ENCODE measurements around the gene MTCH1. TPM values are rescaled to one million over a fixed set of nuclear protein-coding genes. Genes with fewer than 3 reads are reported as not detected.

The MTCH1 gene
- total RNA-seq, 2 donors from 2014 or later: 237 to 273 TPM

DNA sequence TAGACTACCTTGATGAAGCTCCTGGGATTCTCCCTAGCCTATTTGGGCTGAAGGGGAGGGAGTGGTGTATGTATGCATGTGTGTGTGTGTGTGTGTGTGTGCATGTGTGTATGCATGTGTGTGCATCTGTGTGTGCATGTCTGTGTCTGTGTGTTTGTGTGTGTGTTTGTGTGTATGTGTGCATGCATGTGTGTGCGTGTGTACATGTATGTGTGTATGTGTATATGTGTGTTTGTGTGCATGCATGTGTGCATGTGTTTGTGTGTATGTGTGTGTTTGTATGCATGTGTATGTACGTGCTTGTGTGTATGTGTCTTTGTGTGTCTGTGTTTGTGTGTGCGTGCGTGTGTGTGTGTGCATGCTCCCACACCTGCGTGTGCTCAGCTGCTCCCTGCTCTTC lies 34.8 kb upstream of the MTCH1 start:
- ATAC-seq (ENCODE audit: insufficient number of reproducible peaks, low FRiP score, low read depth): no peak

GRCh38 chr6:37020381-37020780 lies 34.4 kb upstream of the MTCH1 start:
- TF ChIP-seq, protein P1, sequence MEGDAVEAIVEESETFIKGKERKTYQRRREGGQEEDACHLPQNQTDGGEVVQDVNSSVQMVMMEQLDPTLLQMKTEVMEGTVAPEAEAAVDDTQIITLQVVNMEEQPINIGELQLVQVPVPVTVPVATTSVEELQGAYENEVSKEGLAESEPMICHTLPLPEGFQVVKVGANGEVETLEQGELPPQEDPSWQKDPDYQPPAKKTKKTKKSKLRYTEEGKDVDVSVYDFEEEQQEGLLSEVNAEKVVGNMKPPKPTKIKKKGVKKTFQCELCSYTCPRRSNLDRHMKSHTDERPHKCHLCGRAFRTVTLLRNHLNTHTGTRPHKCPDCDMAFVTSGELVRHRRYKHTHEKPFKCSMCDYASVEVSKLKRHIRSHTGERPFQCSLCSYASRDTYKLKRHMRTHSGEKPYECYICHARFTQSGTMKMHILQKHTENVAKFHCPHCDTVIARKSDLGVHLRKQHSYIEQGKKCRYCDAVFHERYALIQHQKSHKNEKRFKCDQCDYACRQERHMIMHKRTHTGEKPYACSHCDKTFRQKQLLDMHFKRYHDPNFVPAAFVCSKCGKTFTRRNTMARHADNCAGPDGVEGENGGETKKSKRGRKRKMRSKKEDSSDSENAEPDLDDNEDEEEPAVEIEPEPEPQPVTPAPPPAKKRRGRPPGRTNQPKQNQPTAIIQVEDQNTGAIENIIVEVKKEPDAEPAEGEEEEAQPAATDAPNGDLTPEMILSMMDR (IDR thresholded peaks at IDR 0.05): no peak
- no peak for DNase-seq (ENCODE audit: low spot score)
- H3K27ac ChIP-seq: no peak overlapping the region
- no peaks in the 10 kb centered on the region for H3K27me3 ChIP-seq (replicated peaks; ENCODE audit: insufficient read depth)
- no peak overlapping the region for H3K4me3 ChIP-seq
- no peaks in the 10 kb centered on the region for H3K9me3 ChIP-seq
- H3K4me1 ChIP-seq (ENCODE audit: control insufficient read depth in 1 of 2, low read depth in 2 of 2): peaks cover 0 to 14% of the 10 kb centered on the region in 2 donors
- no peak for ATAC-seq (ENCODE audit: insufficient number of reproducible peaks, low FRiP score, low read depth)
- H3K36me3 ChIP-seq: no peaks in the 10 kb centered on the region

More for the DNA sequence above, 34.8 kb upstream of the MTCH1 start:
- H3K27ac ChIP-seq: no peak overlapping the region
- H3K4me1 ChIP-seq (ENCODE audit: control insufficient read depth in 1 of 2, low read depth in 2 of 2): peaks cover 0 to 14% of the 10 kb centered on the region in 2 donors
- no peaks in the 10 kb centered on the region for H3K27me3 ChIP-seq (replicated peaks; ENCODE audit: insufficient read depth)
- H3K36me3 ChIP-seq: no peaks in the 10 kb centered on the region
- H3K4me3 ChIP-seq: no peak overlapping the region
- no peaks in the 10 kb centered on the region for H3K9me3 ChIP-seq
- TF ChIP-seq, protein P1 (IDR thresholded peaks at IDR 0.05): no peak
- DNase-seq (ENCODE audit: low spot score): no peak

DNA sequence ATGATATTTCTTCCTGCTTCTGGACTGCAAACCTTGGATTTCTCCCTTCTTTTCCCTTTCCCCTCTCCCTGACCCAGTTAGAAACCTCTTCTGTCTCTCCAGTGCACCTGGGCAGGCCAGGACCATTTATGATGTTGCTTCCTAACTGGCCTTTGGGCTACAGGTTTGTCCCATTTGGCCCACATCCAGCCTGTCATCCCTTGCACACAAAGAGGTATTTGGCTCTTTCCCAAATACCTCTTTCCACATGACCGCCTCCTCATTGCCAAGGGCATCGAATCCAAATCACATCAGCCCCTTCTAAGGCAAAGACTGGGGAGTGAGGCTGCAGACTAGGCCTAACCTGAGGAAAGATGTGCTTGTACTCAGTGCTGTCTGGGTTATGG lies 33.1 kb upstream of the MTCH1 start:
- no peak for ATAC-seq (ENCODE audit: insufficient number of reproducible peaks, low FRiP score, low read depth)
- TF ChIP-seq, protein P1 (IDR thresholded peaks at IDR 0.05): no peak
- peak overlapping the region in 1 of 2 donors; percentile 34 for H3K27ac ChIP-seq

DNA sequence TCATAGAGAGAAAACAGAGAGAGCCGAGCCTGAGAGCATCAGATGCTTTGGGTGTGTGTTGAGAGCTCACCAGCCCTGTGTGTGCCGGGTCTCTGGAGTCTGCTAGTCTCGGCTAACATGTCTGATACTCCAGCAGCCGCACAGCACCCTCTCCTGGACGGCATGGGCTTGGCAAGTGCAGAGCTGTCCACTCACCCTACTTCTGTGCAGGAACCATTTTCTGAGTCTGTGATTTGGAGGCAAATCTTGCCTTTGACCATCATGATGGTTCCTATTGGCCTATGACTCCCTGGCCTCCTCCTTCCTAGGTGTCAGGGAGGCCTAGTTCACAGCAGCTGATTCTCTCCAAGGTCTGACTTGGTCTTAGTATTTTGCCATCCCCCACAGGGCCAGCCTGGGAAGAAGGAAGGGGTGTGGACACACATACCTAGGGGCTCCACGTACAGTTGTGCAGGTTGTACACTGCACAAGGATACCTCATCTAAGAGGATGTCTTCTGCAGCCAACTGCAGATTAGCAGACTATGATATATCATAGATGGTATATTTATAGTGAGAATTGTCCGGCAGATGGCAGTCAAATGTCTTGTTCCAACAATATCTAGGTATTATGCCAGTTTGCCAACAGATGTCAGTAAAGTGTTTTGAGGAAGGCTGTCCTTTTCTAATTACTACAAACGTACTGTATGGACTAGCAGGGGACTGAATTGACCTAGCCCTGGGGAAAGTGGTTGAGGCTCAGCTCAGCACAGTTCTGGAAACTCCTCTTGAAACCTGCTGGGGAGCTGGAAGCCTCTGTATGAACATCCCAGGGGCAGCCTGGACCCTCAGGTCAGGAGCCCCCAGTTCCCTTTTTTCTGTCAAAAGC lies 32.4 kb upstream of the MTCH1 start:
- ATAC-seq (ENCODE audit: insufficient number of reproducible peaks, low FRiP score, low read depth): peak; percentile 94
- no peaks in the 10 kb centered on the region for H3K36me3 ChIP-seq
- no peak overlapping the region for H3K4me3 ChIP-seq
- peak; percentile 73 for DNase-seq (ENCODE audit: low spot score)
- peaks cover 0 to 14% of the 10 kb centered on the region in 2 donors for H3K4me1 ChIP-seq (ENCODE audit: control insufficient read depth in 1 of 2, low read depth in 2 of 2)
- peak overlapping the region; percentile 34 to 59 for H3K27ac ChIP-seq
- no peaks in the 10 kb centered on the region for H3K27me3 ChIP-seq (replicated peaks; ENCODE audit: insufficient read depth)
- TF ChIP-seq, protein P1 (IDR thresholded peaks at IDR 0.05): peak; percentile 82
- H3K9me3 ChIP-seq: no peaks in the 10 kb centered on the region

More for the DNA sequence above, 33.1 kb upstream of the MTCH1 start:
- Histone ChIP-seq H3K27me3 (replicated peaks; ENCODE audit: insufficient read depth) (no peaks in the 10 kb centered on the region), H3K4me3 (no peak overlapping the region), H3K4me1 (ENCODE audit: control insufficient read depth in 1 of 2, low read depth in 2 of 2) (peaks cover 0 to 14% of the 10 kb centered on the region in 2 donors), H3K36me3 (no peaks in the 10 kb centered on the region), H3K9me3 (no peaks in the 10 kb centered on the region)
- DNase-seq (ENCODE audit: low spot score): no peak

GRCh38 chr6:37017606-37018197 lies 31.7 kb upstream of the MTCH1 start:
- H3K4me3 ChIP-seq: no peak overlapping the region
- H3K4me1 ChIP-seq (ENCODE audit: control insufficient read depth in 1 of 2, low read depth in 2 of 2): peaks cover 0 to 14% of the 10 kb centered on the region in 2 donors
- no peaks in the 10 kb centered on the region for H3K36me3 ChIP-seq
- DNase-seq (ENCODE audit: low spot score) (no peak), ATAC-seq (ENCODE audit: insufficient number of reproducible peaks, low FRiP score, low read depth) (peak; percentile 16)
- H3K9me3 ChIP-seq: no peaks in the 10 kb centered on the region
- peak overlapping the region; percentile 31 to 59 for H3K27ac ChIP-seq
- no peaks in the 10 kb centered on the region for H3K27me3 ChIP-seq (replicated peaks; ENCODE audit: insufficient read depth)
- TF ChIP-seq, protein P1 (IDR thresholded peaks at IDR 0.05): no peak

Data from thoracic aorta (tissue), 2 donors.